ES-I3 (cell line): ENCODE measurements around the gene IRAK2.

ENCODE experiments used
- H3K36me3 ChIP-seq: 2 replicates; pipeline ENCODE4 v1.6.1; 2013; ENCODE audit warnings: mild to moderate bottlenecking, low read length, control low read depth, moderate library complexity; ENCODE audit not compliant: insufficient read depth
- H3K4me1 ChIP-seq: 2 replicates; pipeline ENCODE4 v1.6.1; 2013; ENCODE audit warnings: mild to moderate bottlenecking, control low read depth, low read length; ENCODE audit not compliant: insufficient read depth
- H3K9ac ChIP-seq: 2 replicates; pipeline ENCODE4 v1.6.1; 2013; ENCODE audit warnings: low read depth, mild to moderate bottlenecking, low read length, moderate library complexity
- H3K9me3 ChIP-seq: 2 replicates; pipeline ENCODE4 v1.6.1; 2013; ENCODE audit warnings: mild to moderate bottlenecking, low read length, moderate library complexity; ENCODE audit not compliant: control insufficient read depth, insufficient read depth

The IRAK2 gene

GRCh38 chr3:10189557-10190354 is 25.0 kb downstream of the IRAK2 start:
- Histone ChIP-seq H3K36me3 (no peaks in the 10 kb centered on the region), H3K4me1 (peaks cover 20% of the 10 kb centered on the region), H3K9me3 (no peaks in the 10 kb centered on the region), H3K9ac (no peak overlapping the region)

- Histone ChIP-seq H3K36me3 (no peaks in the 10 kb centered on the region), H3K9me3 (no peaks in the 10 kb centered on the region), H3K9ac (no peak overlapping the region), H3K4me1 (peaks cover 7% of the 10 kb centered on the region; the same call in 1 of the 2 replicates)
Measured at GRCh38 chr3:10192953-10193691, 28.4 kb downstream of the IRAK2 start.

- Histone ChIP-seq H3K9me3 (no peaks in the 10 kb centered on the region), H3K36me3 (no peaks in the 10 kb centered on the region), H3K4me1 (peaks cover 14% of the 10 kb centered on the region; the same call in 1 of the 2 replicates), H3K9ac (no peak overlapping the region)
Measured at GRCh38 chr3:10193692-10194327, 29.1 kb downstream of the IRAK2 start.

DNA sequence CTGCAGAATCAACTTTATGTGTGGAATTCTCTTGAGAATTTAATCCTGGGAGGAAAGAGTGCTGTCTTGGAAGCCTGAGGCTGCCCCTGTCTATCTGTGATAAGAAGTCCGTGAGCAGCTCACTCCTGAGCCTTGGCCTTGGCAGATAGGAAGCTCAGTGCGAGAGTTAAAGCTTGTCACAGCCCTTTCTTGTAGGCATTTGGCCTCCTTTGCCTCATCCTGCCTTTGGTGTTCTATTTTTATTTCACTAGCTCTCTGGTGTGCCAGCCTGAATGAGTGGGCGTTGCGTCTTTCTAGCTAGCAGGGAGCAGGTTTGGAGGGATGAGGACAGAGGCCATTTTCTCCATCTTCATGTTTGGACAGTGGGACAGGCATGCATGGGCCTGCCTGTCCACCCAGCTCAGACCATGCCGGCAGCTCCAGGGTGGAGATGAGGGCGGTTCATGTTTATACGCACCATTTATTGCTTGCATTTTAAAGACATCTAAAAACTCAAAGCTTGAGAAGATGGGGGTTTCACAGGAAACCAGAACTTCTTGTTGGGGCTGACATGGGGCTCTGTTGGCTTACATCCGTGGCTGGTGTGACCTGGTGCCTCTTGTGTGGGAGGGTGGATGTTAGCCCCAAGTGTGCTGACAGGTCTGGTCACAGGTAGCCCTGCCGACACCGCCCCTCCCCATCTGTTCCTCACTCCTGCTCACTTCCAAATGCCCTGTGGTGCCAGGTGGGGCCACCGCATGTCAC is 29.8 kb downstream of the IRAK2 start:
- Histone ChIP-seq H3K9ac (no peak overlapping the region), H3K36me3 (no peaks in the 10 kb centered on the region), H3K4me1 (peaks cover 19% of the 10 kb centered on the region; the same call in 1 of the 2 replicates), H3K9me3 (no peaks in the 10 kb centered on the region)

- Histone ChIP-seq H3K4me1 (peaks cover 19% of the 10 kb centered on the region; the same call in 1 of the 2 replicates), H3K9me3 (no peaks in the 10 kb centered on the region), H3K9ac (no peak overlapping the region), H3K36me3 (no peaks in the 10 kb centered on the region)
Measured at GRCh38 chr3:10195366-10196089, 30.8 kb downstream of the IRAK2 start.

DNA sequence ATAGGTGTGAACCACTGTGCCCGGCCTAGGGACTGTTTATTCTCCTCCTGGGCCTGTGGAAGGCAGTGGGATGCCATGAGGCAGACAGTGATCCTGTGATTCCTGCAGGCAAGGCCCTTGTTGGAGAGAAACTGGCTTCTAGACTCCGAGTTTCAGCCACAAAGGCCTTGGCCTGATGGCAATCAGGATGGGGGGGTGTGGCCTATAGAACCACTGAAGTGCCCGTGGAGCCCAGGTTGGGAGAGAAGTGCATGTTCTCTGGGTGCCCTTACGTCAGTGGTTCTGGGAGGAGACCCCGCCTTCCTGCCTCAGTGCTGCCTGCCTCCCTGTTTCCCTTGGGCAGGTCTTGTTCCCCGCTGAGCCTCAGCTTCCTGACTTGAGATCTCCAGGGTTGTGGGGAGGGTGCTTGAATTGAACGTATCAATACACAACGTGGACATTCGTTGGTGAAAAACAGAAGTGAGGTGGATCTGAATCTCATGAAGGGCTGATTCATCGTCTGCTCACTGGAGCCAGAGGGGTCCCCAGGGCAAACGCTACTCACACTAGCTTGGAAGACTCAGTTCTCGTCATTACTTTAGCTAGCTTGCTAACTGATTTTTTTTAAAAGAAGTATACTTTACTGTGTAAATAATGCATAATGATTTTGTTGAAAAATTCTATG is 31.8 kb downstream of the IRAK2 start:
- peaks cover 15% of the 10 kb centered on the region; the same call in 1 of the 2 replicates for H3K4me1 ChIP-seq

GRCh38 chr3:10198226-10198625 is 33.5 kb downstream of the IRAK2 start:
- Histone ChIP-seq H3K36me3 (no peaks in the 10 kb centered on the region), H3K4me1 (peaks cover 12% of the 10 kb centered on the region; the same call in 1 of the 2 replicates), H3K9me3 (no peaks in the 10 kb centered on the region), H3K9ac (no peak overlapping the region)

More for the DNA sequence above, 31.8 kb downstream of the IRAK2 start:
- no peaks in the 10 kb centered on the region for H3K9me3 ChIP-seq
- H3K36me3 ChIP-seq, result no peaks in the 10 kb centered on the region
- no peak overlapping the region for H3K9ac ChIP-seq

DNA sequence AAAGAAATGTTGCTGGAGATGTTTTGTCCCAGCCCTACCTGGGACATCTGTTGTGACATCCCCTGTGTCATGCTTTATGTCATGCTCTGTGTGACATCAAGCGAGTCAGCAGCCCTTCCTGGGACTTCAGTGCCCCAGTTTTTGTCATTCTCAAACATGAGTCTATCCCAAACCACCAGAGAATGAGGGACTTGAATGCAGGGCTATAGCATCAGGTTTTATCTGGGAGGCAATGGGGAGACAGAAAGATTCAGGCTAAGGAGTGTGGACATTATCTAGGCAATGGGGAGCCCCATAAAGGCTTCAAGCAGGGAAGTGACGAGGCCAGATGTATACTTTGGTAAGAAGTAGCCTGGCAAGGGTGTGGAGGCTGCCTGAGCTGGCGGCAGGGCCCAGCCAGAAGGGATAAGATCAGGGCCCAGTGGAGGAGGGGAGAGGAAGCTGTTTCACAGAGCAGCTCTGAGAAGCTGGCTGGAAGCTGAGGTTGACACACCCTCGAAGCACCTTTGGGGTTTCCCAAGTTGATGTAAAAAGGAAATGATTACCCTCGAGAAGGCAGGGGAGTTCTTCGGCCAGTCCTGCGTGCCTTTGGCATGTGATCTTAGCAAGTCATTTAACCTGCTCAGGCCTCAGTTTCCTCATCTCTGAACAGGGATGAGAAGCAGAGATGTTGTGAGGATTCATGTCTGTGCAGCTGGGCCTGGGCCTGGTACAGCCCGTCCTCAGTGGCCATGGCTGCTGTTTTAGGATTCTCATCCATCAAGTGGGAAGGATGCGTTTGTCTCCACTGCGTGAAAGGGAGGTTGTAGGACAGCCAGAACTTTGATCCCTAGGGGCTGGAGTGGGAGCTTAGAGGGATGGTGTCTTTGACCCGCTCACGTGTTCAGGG is 34.3 kb downstream of the IRAK2 start:
- Histone ChIP-seq H3K9ac (no peak overlapping the region), H3K9me3 (no peaks in the 10 kb centered on the region), H3K36me3 (no peaks in the 10 kb centered on the region), H3K4me1 (peaks cover 12% of the 10 kb centered on the region; the same call in 1 of the 2 replicates)

GRCh38 chr3:10204921-10205320 is 40.2 kb downstream of the IRAK2 start:
- Histone ChIP-seq H3K36me3 (no peaks in the 10 kb centered on the region; the same call in 1 of the 2 replicates), H3K9ac (no peak overlapping the region), H3K9me3 (no peaks in the 10 kb centered on the region), H3K4me1 (no peaks in the 10 kb centered on the region)

DNA sequence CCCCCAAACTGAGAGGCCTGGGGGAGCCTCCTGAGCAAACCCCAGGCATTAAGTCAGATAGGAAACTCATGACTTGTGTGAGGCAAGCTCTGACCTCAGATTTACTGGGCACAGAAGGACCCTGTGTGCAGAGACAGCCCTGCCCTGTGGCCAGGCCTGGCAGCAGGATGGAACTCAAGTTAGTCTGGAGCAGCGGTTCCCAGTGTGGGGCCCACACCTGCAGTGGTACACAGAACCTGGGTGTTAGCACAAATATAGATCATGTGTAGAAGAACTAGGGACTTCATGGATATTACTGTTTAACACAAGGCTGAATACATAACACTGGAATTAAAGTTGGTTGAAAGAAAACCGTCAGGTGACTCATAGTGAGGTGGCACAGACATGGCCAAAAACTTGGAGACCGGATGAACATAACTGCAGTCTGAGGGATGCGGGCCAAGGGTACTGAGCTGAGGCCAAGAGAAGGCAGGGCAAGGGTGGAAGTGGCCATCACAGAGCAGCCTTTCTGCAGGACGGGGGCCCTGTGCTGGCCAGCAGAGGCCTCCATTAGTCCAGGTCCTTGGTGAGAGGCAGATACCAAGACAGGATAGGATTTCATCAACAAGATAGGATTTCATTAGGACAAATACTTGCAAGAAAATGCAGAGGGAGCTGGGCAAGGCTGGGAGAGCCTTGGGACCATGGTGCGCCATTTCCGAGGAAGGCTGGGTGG is 40.9 kb downstream of the IRAK2 start:
- H3K9me3 ChIP-seq, result no peaks in the 10 kb centered on the region
- H3K36me3 ChIP-seq, result no peaks in the 10 kb centered on the region; the same call in 1 of the 2 replicates
- H3K9ac ChIP-seq, result no peak overlapping the region
- no peaks in the 10 kb centered on the region for H3K4me1 ChIP-seq

DNA sequence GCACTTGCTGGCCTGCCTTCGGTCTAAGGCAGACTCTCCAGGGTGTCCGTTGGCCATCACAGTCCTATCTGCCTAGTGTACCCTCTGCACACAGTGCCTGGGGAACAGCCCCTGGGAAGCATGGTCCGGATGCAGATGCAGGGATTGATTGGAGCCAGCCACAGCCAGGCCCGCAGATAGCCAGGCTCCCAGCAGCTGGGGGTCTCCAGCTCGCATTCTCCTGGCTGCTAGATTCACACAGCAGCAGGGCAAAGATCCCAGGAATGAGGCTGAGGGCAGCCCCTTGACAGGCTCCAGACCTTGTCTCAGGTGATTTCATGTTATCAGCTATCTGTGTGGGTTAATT is 41.4 kb downstream of the IRAK2 start:
- Histone ChIP-seq H3K4me1 (no peaks in the 10 kb centered on the region), H3K9me3 (no peaks in the 10 kb centered on the region), H3K9ac (no peak overlapping the region), H3K36me3 (no peaks in the 10 kb centered on the region; the same call in 1 of the 2 replicates)

GRCh38 chr3:10213156-10213792 is 48.6 kb downstream of the IRAK2 start:
- no peaks in the 10 kb centered on the region for H3K4me1 ChIP-seq
- H3K36me3 ChIP-seq, result no peaks in the 10 kb centered on the region
- H3K9me3 ChIP-seq, result peaks cover 3% of the 10 kb centered on the region
- no peak overlapping the region for H3K9ac ChIP-seq
